Liver (tissue), 3 donors: ENCODE measurements around the gene WHRN.

Experiments
- ATF3 ChIP-seq: IDR thresholded peaks from 2 replicates; pipeline ENCODE4 v1.6.1; 2016; ENCODE audit warnings: antibody characterized with exemption
- CTCF ChIP-seq: fragments of 150-350 bp; IDR thresholded peaks from 2 replicates; pipeline ENCODE4 v1.5.1; 2017; ENCODE audit warnings: improper control_type of control experiment, low read depth, low read length; ENCODE audit not compliant: missing input control
- EGR1 ChIP-seq, 2 donors: IDR thresholded peaks; 2 replicates each; pipeline ENCODE4 v1.6.1; 2016 to 2018; ENCODE audit warnings: antibody characterized with exemption in 2 of 2, low read depth in 2 of 2
- FOXA1 ChIP-seq: IDR thresholded peaks from 2 replicates; pipeline ENCODE4 v1.6.1; 2016; ENCODE audit warnings: antibody characterized with exemption
- GABPA ChIP-seq, 2 donors: IDR thresholded peaks in 1 of 2; conservative IDR thresholded peaks in 1 of 2; 2 replicates each; pipeline ENCODE4 v1.6.1; 2016; ENCODE audit warnings: antibody characterized with exemption in 2 of 2, mild to moderate bottlenecking in 1 of 2, moderate library complexity in 1 of 2
- JUND ChIP-seq, 2 donors: IDR thresholded peaks; 2 replicates each; pipeline ENCODE4 v1.6.1; 2016; ENCODE audit warnings: antibody characterized with exemption in 2 of 2
- RAD21 ChIP-seq, 2 donors: IDR thresholded peaks; 2 replicates each; pipeline ENCODE4 v1.6.1; 2016; ENCODE audit warnings: antibody characterized with exemption in 2 of 2, mild to moderate bottlenecking in 2 of 2
- REST ChIP-seq: IDR thresholded peaks from 2 replicates; pipeline ENCODE4 v1.6.1; 2016; ENCODE audit warnings: antibody characterized with exemption, mild to moderate bottlenecking
- SP1 ChIP-seq: IDR thresholded peaks from 2 replicates; pipeline ENCODE4 v1.6.1; 2018; ENCODE audit warnings: antibody characterized with exemption, mild to moderate bottlenecking
- TAF1 ChIP-seq: conservative IDR thresholded peaks from 2 replicates; pipeline ENCODE4 v1.6.1; 2016; ENCODE audit warnings: antibody characterized with exemption, mild to moderate bottlenecking
- YY1 ChIP-seq: IDR thresholded peaks from 2 replicates; pipeline ENCODE4 v1.6.1; 2016; ENCODE audit warnings: antibody characterized with exemption, mild to moderate bottlenecking
- ZBTB33 ChIP-seq: IDR thresholded peaks from 2 replicates; pipeline ENCODE4 v1.6.1; 2016; ENCODE audit warnings: antibody characterized with exemption
- TF ChIP-seq, protein P1 (sequence below): IDR thresholded peaks from 2 replicates; pipeline ENCODE4 v1.6.1; 2016; ENCODE audit warnings: antibody characterized with exemption
- donor health status: healthy.
- donor health status: healthy.

- TF ChIP-seq CTCF (no peak), EGR1 (IDR thresholded peaks at IDR 0.05; ENCODE audit: low read depth in 2 of 2) (no peak), ATF3 (no peak), RAD21 (IDR thresholded peaks at IDR 0.05) (no peak), REST (no peak), FOXA1 (no peak), ZBTB33 (no peak), YY1 (no peak), GABPA (IDR thresholded peaks at IDR 0.05 in 1 of 2, conservative IDR thresholded peaks at IDR 0.05 in 1 of 2) (no peak), TAF1 (no peak), JUND (IDR thresholded peaks at IDR 0.05) (no peak), SP1 (no peak)
- TF ChIP-seq, protein P1, sequence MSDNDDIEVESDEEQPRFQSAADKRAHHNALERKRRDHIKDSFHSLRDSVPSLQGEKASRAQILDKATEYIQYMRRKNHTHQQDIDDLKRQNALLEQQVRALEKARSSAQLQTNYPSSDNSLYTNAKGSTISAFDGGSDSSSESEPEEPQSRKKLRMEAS: no peak
Observed at GRCh38 chr9:114526807-114527206, 21.5 kb upstream of the WHRN start.
